Esophagus squamous epithelium (tissue), 5 donors: Measurements from ENCODE around the gene PHLDA1. TPM values are rescaled to one million over a fixed set of nuclear protein-coding genes. Genes with fewer than 3 reads are reported as not detected.

ENCODE experiments used
- DNase-seq: peaks from one replicate; lab custom pipeline; 2025; lab: John Stamatoyannopoulos, UW
- H3K27ac ChIP-seq, 4 donors: fragments of 200-600 bp; sonication (generic); one replicate each; pipeline ENCODE4 v1.5.1; 2016 to 2019; ENCODE audit warnings: mild to moderate bottlenecking in 1 of 4
- H3K27me3 ChIP-seq, 4 donors: fragments of 200-600 bp; sonication (generic); 1 replicate in 3 of 4; 2 replicates in 1 of 4; pipeline versions ENCODE4 v1.5.1 to v1.6.0; 2017 to 2021; ENCODE audit warnings: antibody characterized with exemption in 1 of 4
- H3K36me3 ChIP-seq, 3 donors: fragments of 200-600 bp; sonication (generic); one replicate each; pipeline ENCODE4 v1.5.1; 2016 to 2019
- H3K4me1 ChIP-seq, 3 donors: fragments of 200-600 bp; sonication (generic); one replicate each; pipeline ENCODE4 v1.5.1; 2017 to 2019
- H3K4me3 ChIP-seq, 4 donors: fragments of 200-600 bp; sonication (generic); 1 replicate in 3 of 4; 2 replicates in 1 of 4; pipeline ENCODE4 v1.5.1; 2016 to 2019; ENCODE audit warnings: mild to moderate bottlenecking in 2 of 4, moderate library complexity in 1 of 4
- H3K9me3 ChIP-seq, 3 donors: fragments of 200-600 bp; sonication (generic); one replicate each; pipeline ENCODE4 v1.5.1; 2016 to 2019
- POLR2A ChIP-seq, 4 donors: fragments of 450-650 bp; IDR thresholded peaks; one replicate each; pipeline ENCODE4 v1.6.1; 2017; ENCODE audit warnings: antibody characterized with exemption in 4 of 4, mild to moderate bottlenecking in 4 of 4, moderate library complexity in 3 of 4
- WGBS, 2 donors: methylation state at CpG; one replicate each; pipeline ENCODE4 v1.1.5; 2018; 5-methylcytosine and 5-hydroxymethylcytosine counted together
- intact Hi-C: fragments of 100-400 bp; cut with DNase I; formaldehyde crosslinking; loops from one replicate; pipeline ENCODE4 v1.15.0; 2022
- total RNA-seq, 4 donors: library from RNA; depleted of rRNA; stranded (reverse); fragments of >200 nt; gene quantifications; one replicate each; pipeline ENCODE4 v1.1.0, GENCODE V29; 2016
- TF ChIP-seq, protein P1 (sequence below), 6 experiments: fragments of 450-650 bp in 4 of 6; fragments of 200-600 bp in 2 of 6; sonication (generic) in 2 of 6; IDR thresholded peaks; one replicate each; pipeline ENCODE4 v1.5.1; 2016 to 2019; ENCODE audit warnings: antibody characterized with exemption in 6 of 6, mild to moderate bottlenecking in 4 of 6, moderate library complexity in 4 of 6
- donor health status: DM: yes; HTN: yes; CAD: no.

PHLDA1 gene
- total RNA-seq, 4 donors from 2014 or later = 33.8 to 77.8 (median 56.7) TPM

DNA sequence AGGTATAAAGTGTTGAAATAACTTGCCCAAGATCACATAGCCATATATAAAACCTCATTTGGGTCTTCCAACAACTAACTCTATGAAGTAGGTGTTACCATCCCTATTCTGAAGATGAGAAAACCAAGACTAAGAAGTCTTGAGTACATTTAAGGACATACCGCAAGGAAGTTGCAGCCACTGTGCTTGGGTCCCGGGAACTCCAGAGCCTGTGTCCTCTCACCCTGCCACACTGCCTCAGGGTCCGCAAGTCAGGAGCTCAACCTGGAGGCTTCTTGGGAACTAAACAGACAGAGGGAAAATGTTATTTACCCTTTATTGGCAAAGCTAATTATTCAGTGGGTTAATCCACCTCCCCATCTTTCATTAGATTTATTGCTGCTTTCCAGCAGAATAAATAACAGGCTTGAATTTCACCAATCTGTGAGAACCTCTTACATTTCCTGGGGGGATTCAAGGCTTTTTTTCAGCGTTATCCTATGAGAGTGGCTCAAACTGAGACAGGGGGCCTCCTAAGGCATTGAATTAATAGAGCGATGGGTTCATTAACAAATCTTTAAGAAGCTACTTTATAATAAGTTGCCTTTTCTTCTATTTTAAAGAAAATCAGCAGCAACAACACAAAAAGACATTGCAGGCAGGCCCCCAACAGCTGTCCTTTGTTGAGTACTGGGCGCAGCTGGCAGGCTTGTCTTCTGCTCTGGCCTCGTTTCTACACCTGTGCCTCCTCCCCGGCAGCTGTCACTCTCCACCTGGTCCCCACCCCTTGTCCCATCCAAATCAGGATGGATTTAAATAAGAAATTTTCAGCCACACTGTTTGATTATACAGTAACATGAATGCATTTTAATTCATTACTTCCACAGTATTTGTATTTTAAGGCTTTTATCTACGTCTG, 25.3 kb downstream of the PHLDA1 start:
- TF ChIP-seq POLR2A (IDR thresholded peaks at IDR 0.05) = no peak
- TF ChIP-seq, protein P1, sequence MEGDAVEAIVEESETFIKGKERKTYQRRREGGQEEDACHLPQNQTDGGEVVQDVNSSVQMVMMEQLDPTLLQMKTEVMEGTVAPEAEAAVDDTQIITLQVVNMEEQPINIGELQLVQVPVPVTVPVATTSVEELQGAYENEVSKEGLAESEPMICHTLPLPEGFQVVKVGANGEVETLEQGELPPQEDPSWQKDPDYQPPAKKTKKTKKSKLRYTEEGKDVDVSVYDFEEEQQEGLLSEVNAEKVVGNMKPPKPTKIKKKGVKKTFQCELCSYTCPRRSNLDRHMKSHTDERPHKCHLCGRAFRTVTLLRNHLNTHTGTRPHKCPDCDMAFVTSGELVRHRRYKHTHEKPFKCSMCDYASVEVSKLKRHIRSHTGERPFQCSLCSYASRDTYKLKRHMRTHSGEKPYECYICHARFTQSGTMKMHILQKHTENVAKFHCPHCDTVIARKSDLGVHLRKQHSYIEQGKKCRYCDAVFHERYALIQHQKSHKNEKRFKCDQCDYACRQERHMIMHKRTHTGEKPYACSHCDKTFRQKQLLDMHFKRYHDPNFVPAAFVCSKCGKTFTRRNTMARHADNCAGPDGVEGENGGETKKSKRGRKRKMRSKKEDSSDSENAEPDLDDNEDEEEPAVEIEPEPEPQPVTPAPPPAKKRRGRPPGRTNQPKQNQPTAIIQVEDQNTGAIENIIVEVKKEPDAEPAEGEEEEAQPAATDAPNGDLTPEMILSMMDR (IDR thresholded peaks at IDR 0.05) = no peak
- WGBS, 2 donors = 91 to 95% methylated on average over 9 of the region's 9 CpGs
- DNase-seq = no peak

DNA sequence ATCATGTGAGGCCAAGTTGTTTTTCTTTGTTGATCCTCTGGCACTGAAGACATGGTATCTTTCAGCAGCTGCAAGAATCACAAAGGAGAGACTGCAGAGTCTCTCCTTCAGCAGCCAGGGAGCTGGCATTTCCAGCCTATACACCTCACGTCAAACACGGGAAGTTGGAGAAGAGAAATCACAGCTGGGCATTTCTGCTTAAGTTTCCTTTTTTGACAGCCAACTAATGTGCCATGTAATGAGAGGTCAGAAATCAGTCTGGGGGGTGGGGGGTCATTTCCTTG, 28.3 kb downstream of the PHLDA1 start:
- Histone ChIP-seq H3K36me3 (no peaks in the 10 kb centered on the region), H3K9me3 (no peaks in the 10 kb centered on the region), H3K4me1 (no peaks in the 10 kb centered on the region), H3K4me3 (no peak overlapping the region), H3K27ac (no peak overlapping the region), H3K27me3 (no peaks in the 10 kb centered on the region)
- intact Hi-C loops = no loop called here
- 90% methylated on average over 2 of the region's 2 CpGs; no CpG with 5 or more reads in 1 of the 2 donors for WGBS, 2 donors
- DNase-seq = no peak
- TF ChIP-seq, protein P1 (IDR thresholded peaks at IDR 0.05) = no peak
- no peak for TF ChIP-seq POLR2A (IDR thresholded peaks at IDR 0.05)

More for the DNA sequence above, 25.3 kb downstream of the PHLDA1 start:
- H3K27ac ChIP-seq = no peak overlapping the region
- no peaks in the 10 kb centered on the region for H3K27me3 ChIP-seq
- no peaks in the 10 kb centered on the region for H3K36me3 ChIP-seq
- no peaks in the 10 kb centered on the region for H3K9me3 ChIP-seq
- peaks cover 0 to 12% (median 6%) of the 10 kb centered on the region in 3 donors for H3K4me1 ChIP-seq
- no peak overlapping the region for H3K4me3 ChIP-seq
- intact Hi-C loops = no loop called here

DNA sequence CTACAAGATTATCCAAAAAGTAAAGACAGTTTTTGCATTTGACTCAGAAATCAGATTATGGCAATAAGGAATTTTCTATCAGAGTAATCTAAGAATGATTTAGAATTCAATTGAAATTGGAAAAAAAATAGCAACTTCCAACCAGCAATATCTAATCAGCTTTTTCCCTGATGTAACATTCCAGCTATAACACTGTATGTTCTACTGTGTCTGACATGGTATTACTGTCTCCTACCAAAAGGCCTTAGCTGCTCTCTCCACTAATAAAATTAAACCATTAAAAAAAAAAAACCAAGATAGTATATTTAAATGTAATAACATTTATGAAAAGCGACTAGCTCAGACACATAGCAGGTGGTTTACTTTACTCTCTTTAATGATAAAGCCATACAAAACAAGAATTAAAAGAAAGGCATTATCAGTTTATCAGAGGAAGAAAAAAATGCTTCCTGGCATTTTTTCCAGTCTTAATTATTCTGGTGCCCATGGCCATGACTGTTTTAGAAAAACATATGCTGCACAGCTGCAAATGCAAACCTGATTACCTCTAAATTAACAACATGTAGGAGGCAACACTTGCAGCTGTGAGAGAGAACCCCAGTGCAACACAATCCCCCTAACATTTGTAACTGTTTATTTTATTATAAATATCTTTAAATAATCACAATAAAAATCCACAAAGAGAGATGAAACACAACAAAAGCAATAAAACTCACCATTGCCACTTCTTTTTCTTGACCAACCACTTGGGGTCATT, 28.8 kb downstream of the PHLDA1 start:
- 73 to 100% methylated on average over 1 of the region's 1 CpG for WGBS, 2 donors
- Histone ChIP-seq H3K4me3 (no peak overlapping the region), H3K27ac (no peak overlapping the region), H3K27me3 (no peaks in the 10 kb centered on the region), H3K4me1 (no peaks in the 10 kb centered on the region), H3K9me3 (no peaks in the 10 kb centered on the region), H3K36me3 (no peaks in the 10 kb centered on the region)
- TF ChIP-seq, protein P1 (IDR thresholded peaks at IDR 0.05) = no peak
- no peak for TF ChIP-seq POLR2A (IDR thresholded peaks at IDR 0.05)
- intact Hi-C loops = no loop called here
- no peak for DNase-seq

GRCh38 chr12:75998292-75999063, 33.1 kb downstream of the PHLDA1 start:
- Histone ChIP-seq H3K4me1 (peaks cover 0 to 5% (median 0%) of the 10 kb centered on the region in 3 donors), H3K36me3 (no peaks in the 10 kb centered on the region), H3K4me3 (no peak overlapping the region), H3K27ac (no peak overlapping the region), H3K9me3 (no peaks in the 10 kb centered on the region), H3K27me3 (no peaks in the 10 kb centered on the region)
- intact Hi-C loops = no loop called here
- DNase-seq = no peak
- WGBS, 2 donors = 71 to 74% methylated on average over 4 of the region's 4 CpGs
- no peak for TF ChIP-seq POLR2A (IDR thresholded peaks at IDR 0.05)
- TF ChIP-seq, protein P1 (IDR thresholded peaks at IDR 0.05) = no peak
